ENCODE data around the gene MYBPHL.

Gene MYBPHL, protein sequence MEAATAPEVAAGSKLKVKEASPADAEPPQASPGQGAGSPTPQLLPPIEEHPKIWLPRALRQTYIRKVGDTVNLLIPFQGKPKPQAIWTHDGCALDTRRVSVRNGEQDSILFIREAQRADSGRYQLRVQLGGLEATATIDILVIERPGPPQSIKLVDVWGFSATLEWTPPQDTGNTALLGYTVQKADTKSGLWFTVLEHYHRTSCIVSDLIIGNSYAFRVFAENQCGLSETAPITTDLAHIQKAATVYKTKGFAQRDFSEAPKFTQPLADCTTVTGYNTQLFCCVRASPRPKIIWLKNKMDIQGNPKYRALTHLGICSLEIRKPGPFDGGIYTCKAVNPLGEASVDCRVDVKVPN

GRCh38 chr1:109306832-109307273, at the start of gene MYBPHL:
MYBPHL (minus strand) TSS chr1:109307011; CDS start chr1:109306991, 20 bp downstream.
- no peak for DNase-seq

- no peak for DNase-seq
These were observed 49.7 kb upstream of the MYBPHL start for GRCh38 chr1:109356505-109356904.

DNA sequence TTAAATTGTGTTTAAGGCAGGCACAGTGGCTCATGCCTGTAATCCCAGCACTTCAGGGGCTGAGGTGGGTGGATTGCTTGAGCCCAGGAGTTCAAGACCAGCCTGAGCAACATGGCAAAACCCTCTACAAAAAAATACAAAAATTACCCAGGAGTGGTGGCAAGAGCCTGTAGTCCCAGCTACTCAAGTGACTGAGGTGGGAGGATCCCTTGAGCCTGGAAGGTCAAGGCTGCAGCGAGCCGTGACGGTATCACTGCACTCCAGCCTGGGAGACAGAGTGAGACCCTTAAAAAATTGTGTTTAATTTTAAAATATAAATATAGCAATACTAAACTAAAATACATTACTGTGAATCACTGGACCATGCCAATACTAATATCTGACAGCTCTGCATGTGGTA, 48.1 kb upstream of the MYBPHL start:
- no peak for DNase-seq

GRCh38 chr1:109351457-109351856, 44.6 kb upstream of the MYBPHL start:
- no peak for DNase-seq

GRCh38 chr1:109350655-109351054, 43.8 kb upstream of the MYBPHL start:
- DNase-seq, result no peak

DNA sequence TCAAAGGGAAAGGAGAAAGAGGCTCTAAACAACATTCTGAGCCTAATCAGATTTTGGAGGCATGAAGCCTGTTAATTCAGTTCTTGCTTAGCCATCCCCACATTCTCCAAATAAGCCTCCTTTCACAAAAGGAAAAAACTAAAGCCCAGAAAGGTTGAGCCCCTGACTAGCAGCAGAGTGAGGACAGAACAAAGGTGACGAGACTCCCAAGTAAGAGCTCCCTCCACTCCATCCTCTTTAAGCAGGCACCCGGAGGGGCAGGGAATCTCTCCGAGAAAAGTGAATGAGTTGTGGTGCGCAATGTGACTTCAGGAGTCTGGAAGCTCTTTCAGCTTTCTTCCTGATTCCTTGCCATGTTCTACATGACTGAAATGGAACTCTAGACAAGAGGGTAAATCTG, 43.4 kb upstream of the MYBPHL start:
- DNase-seq, result no peak

- no peak for DNase-seq
These were observed 40.7 kb upstream of the MYBPHL start for GRCh38 chr1:109347511-109347910.

GRCh38 chr1:109341944-109342930, 35.4 kb upstream of the MYBPHL start:
- no peak for DNase-seq

DNA sequence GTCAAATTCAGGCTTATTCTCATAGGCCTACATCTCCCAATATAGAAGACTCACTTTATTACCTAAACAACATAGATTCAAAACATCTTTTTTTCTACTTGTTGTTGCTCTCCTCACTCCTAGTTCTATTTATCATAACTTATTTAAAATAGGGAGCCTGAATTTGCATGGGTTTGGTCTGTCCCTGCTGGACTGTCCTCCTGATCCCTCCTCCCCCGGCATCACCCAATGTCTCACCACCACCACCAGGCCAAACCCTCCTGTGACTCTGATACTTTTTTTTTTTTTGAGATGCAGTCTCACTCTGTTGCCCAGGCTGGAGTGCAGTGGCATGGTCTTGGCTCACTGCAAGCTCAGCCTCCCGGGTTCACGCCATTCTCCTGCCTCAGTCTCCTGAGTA, 31.8 kb upstream of the MYBPHL start:
- no peak for DNase-seq

DNA sequence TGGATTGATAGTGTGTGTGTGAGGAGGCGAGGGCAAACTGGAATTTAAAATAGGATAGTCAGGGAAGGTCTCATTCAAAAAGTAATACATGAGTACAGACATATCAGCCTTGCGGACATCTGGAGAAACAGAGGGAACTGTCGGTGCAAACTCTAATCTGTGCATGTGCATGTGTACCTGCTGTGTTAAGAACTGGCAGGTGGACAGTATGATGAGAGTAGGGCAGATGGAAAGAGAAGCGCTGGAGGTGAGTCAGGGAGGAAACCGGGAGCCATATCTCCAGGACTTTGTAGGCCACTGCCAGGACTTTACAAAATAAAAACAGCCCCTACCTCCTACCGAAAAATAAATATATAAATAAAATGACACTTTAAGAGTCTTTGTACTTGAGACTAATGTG, 31.3 kb upstream of the MYBPHL start:
- DNase-seq, result no peak

- no peak for DNase-seq
These were observed 28.3 kb upstream of the MYBPHL start for GRCh38 chr1:109335091-109335490.

DNA sequence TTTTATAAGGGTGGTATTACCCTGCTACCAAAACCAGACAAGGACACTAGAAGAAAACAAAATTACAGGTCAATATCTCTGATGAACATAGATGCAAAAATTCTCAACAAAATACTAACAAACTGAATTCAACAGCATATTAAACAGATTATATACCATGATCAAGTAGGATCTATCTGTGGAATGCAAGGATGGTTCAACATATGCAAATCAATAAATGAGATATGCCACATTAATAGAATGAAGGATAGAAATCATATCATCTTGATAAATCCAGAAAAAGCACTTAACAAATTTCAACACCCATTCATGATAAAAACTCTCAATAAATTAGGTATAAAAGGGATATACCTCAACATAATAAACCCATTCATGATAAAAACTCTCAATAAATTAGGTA, 24.3 kb upstream of the MYBPHL start:
- no peak for DNase-seq

DNA sequence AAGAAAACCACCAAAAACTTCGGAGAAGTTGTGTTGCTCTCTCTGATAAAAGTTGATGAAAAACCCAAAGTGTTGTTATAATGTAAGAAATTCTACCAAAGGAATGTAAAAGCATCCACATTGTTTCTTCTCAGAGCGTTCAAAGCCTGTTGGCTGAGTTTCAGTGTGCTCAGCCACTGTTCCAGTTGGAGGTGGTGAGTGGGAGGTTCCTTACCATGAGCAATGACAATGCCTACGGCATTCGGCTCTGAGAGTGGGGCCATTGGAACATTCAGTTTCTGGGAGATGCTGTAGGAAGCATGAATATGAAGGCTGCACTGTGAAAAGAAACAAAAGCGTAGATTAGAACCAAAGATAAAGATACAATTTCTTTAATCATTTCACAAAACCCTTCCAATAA, 20.5 kb upstream of the MYBPHL start:
- no peak for DNase-seq

DNA sequence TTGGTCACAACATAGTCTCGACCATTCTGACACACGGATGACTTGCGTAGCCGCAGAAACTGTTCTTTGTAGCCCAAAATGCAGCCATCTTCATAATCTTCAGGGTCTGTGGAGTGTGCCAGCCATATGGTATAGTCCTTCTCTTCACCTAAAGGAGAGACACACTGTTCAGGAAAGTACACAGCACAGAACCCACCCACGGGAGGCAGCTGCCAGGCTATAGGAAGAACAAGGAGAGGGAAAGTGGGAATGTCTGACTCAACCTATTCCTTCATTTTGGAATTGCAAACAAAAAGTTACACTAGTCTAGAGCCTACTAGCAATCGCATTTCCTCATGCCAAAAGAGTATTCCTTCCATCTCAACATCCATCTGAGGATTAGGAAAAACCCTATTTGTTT, 16.2 kb upstream of the MYBPHL start:
- DNase-seq, result no peak

GRCh38 chr1:109319114-109319513, 12.3 kb upstream of the MYBPHL start:
- DNase-seq, result no peak

- no peak for DNase-seq
These were observed 9.7 kb upstream of the MYBPHL start for GRCh38 chr1:109316506-109316905.

DNA sequence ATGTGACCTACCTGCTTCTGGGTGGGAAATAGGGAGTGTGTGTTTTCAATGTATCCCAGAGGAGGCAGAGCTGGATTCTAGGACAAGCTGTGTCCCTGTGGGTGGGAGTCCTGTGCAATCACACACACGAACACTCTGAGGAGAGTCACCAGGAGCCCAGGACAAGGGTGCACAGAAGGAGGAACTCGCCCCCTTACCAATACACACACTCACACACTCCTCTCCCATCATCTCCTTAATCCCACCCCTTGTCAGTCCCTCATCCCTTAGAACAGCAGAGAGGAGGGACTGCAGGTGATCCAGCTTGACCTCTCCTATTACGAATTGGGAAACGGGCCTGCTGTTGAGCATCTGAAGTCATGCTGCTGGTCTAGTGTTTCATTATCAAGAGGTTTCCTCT, 8.5 kb upstream of the MYBPHL start:
- no peak for DNase-seq

GRCh38 chr1:109314795-109315194, 8.0 kb upstream of the MYBPHL start:
- no peak for DNase-seq

- DNase-seq, result no peak
These were observed 6.4 kb upstream of the MYBPHL start for GRCh38 chr1:109312978-109313775.

- DNase-seq, result no peak
These were observed 5.4 kb upstream of the MYBPHL start for GRCh38 chr1:109312246-109312645.

DNA sequence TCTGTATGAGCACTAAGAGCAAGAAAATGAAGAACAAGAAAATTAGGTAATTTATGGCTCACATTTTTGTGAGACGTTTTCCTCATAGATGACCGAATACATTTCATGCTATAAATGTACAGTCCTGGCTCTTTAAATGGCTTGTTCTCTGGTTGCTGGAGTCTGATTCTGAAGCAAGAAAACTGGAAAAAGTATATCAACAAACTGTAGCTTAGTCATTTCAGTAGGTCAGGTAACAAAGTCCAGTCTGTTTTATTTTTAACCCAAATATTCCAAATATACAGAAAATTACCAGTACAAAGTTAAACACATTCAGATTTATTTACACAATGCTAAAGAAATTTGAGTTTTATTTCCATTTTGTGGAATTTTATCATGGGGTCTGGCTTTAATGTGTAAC, 2.5 kb upstream of the MYBPHL start:
- no peak for DNase-seq

- DNase-seq, result no peak
These were observed 637 bp upstream of the MYBPHL start for GRCh38 chr1:109307274-109308021.
